Natural killer cell (primary cell): ENCODE results near the gene ZC3HAV1. TPM values are rescaled to one million over a fixed set of nuclear protein-coding genes. Genes with fewer than 3 reads are reported as not detected.
A peak's percentile ranks its signal among the peaks of the same experiment; 100 is the strongest.

Experiments used
- ATAC-seq, 3 donors: fragments of 150-1000 bp in 2 of 3; fragments of 200-7000 bp in 1 of 3; cut with Tn5 transposase; 1 replicate in 1 of 3; 2 replicates in 2 of 3; pipeline ENCODE4 v1.10.0; 2021; ENCODE audit warnings: mild to moderate bottlenecking in 2 of 3, moderate library complexity in 2 of 3
- DNase-seq, 2 donors: peaks; one replicate each; pipeline versions ENCODE4 v3.0.0 to v3.0.0-alpha.2; 2013 to 2021; ENCODE audit warnings: mixed read lengths in 1 of 2
- H3K27ac ChIP-seq: one replicate; pipeline ENCODE4 v1.5.1; 2013; ENCODE audit warnings: mild to moderate bottlenecking, low read length
- H3K27me3 ChIP-seq: one replicate; pipeline ENCODE4 v1.6.1; 2013; ENCODE audit warnings: low read length; ENCODE audit not compliant: control insufficient read depth, insufficient read depth
- H3K36me3 ChIP-seq: one replicate; pipeline ENCODE4 v1.6.1; 2013; ENCODE audit warnings: low read length; ENCODE audit not compliant: control insufficient read depth, insufficient read depth
- H3K4me1 ChIP-seq: one replicate; pipeline ENCODE4 v1.6.1; 2013; ENCODE audit warnings: low read length; ENCODE audit not compliant: control insufficient read depth, insufficient read depth
- H3K4me3 ChIP-seq: one replicate; pipeline ENCODE4 v1.5.1; 2013; ENCODE audit warnings: low read length
- H3K9me3 ChIP-seq: one replicate; pipeline ENCODE4 v1.6.1; 2013; ENCODE audit warnings: low read length; ENCODE audit not compliant: control insufficient read depth, insufficient read depth
- H3K27ac Mint-ChIP-seq, 2 donors: one replicate each; pipeline ENCODE4 v1.8.0; 2022; ENCODE audit warnings: mild to moderate bottlenecking in 2 of 2, mixed read lengths in 2 of 2, moderate library complexity in 1 of 2
- H3K27me3 Mint-ChIP-seq, 2 donors: one replicate each; pipeline ENCODE4 v1.8.0; 2022; ENCODE audit warnings: low read depth in 2 of 2, mixed read lengths in 2 of 2
- H3K36me3 Mint-ChIP-seq: one replicate; pipeline ENCODE4 v1.8.0; 2022; ENCODE audit warnings: mixed read lengths
- H3K4me1 Mint-ChIP-seq, 2 donors: one replicate each; pipeline ENCODE4 v1.8.0; 2022; ENCODE audit warnings: mixed read lengths in 2 of 2
- H3K4me3 Mint-ChIP-seq: one replicate; pipeline ENCODE4 v1.8.0; 2022; ENCODE audit warnings: mild to moderate bottlenecking, moderate library complexity, mixed read lengths
- H3K9me3 Mint-ChIP-seq, 2 donors: one replicate each; pipeline ENCODE4 v1.8.0; 2022; ENCODE audit warnings: mixed read lengths in 2 of 2
- WGBS: methylation state at CpG from one replicate; pipeline ENCODE4 v1.1.7; 2013; ENCODE audit warnings: missing lambda C conversion rate; ENCODE audit not compliant: insufficient coverage; 5-methylcytosine and 5-hydroxymethylcytosine counted together
- intact Hi-C: fragments of 100-400 bp; cut with micrococcal nuclease; formaldehyde crosslinking; loops from one replicate; pipeline ENCODE4 v1.14.2; 2022
- total RNA-seq, 4 donors: library from RNA; stranded (reverse); fragments of 120-200 nt in 1 of 4; gene quantifications; one replicate each; pipeline versions ENCODE4 v1.2.3 to v1.2.4, GENCODE V29; 2013 to 2022
- TF ChIP-seq, protein P1 (sequence below): fragments of 200-600 bp; IDR thresholded peaks from one replicate; pipeline ENCODE4 v1.8.0; 2022; ENCODE audit warnings: antibody characterized with exemption

Gene ZC3HAV1
- total RNA-seq, 3 donors from 2014 or later (not counting 1 experiment from before 2014, with no cell fraction given) = 129 to 153 (median 137) TPM

DNA sequence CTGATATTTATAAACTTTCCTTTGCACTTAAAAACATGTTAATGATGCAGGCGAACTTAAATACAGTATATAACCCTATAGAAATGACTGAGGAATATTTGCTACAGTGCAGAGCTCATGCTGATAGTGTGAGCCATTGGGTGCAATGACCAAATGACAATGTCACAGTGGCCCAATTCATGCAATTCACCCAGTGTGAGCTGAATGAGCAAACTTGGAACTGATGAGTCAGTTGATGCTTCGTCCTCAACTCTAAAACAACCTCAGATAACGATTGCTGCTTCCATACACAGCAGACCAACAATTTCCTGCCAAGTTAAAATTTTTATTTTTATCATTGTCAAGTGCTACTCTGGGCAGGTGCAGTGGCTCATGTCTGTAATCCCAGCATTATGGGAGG, 61.5 kb downstream of the ZC3HAV1 start:
- 71% methylated on average over 1 of the region's 3 CpGs for WGBS
- no peaks in the 10 kb centered on the region for H3K27me3 ChIP-seq
- peak overlapping the region in 1 of 2 donors; percentile 50 for H3K27ac Mint-ChIP-seq
- peaks cover 68% of the 10 kb centered on the region for H3K36me3 ChIP-seq
- H3K9me3 Mint-ChIP-seq = no peaks in the 10 kb centered on the region
- peaks cover 43 to 46% of the 10 kb centered on the region in 2 donors for H3K4me1 Mint-ChIP-seq
- H3K27ac ChIP-seq = no peak overlapping the region
- H3K4me1 ChIP-seq = peaks cover 13% of the 10 kb centered on the region
- intact Hi-C loops = no loop called here
- DNase-seq (no peak), ATAC-seq (peak in 1 of 3 donors; percentile 48)
- H3K4me3 Mint-ChIP-seq = no peak overlapping the region
- no peak overlapping the region for H3K4me3 ChIP-seq
- H3K9me3 ChIP-seq = no peaks in the 10 kb centered on the region
- H3K36me3 Mint-ChIP-seq = peaks cover 27% of the 10 kb centered on the region
- TF ChIP-seq, protein P1, sequence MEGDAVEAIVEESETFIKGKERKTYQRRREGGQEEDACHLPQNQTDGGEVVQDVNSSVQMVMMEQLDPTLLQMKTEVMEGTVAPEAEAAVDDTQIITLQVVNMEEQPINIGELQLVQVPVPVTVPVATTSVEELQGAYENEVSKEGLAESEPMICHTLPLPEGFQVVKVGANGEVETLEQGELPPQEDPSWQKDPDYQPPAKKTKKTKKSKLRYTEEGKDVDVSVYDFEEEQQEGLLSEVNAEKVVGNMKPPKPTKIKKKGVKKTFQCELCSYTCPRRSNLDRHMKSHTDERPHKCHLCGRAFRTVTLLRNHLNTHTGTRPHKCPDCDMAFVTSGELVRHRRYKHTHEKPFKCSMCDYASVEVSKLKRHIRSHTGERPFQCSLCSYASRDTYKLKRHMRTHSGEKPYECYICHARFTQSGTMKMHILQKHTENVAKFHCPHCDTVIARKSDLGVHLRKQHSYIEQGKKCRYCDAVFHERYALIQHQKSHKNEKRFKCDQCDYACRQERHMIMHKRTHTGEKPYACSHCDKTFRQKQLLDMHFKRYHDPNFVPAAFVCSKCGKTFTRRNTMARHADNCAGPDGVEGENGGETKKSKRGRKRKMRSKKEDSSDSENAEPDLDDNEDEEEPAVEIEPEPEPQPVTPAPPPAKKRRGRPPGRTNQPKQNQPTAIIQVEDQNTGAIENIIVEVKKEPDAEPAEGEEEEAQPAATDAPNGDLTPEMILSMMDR = no peak
- no peaks in the 10 kb centered on the region for H3K27me3 Mint-ChIP-seq

DNA sequence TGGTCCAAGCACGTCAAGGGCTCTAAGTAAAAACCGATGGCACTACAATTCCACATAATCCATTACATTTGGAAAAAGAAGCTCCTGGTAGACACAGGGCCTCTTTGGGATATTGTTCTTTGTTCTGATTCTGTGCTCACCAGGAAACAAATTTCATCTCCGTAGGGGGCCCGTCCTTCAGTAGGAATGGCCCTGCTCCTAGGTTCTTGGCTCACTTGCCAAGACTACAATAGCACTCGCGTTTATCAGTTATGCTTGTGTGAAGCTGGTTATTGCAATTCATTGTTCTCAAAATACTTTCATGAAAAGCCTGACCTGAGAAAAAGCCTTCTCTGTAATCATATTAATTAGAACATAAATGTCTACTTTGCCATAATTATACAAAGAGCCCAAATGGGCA, 63.4 kb downstream of the ZC3HAV1 start:
- 97% methylated on average over 5 of the region's 6 CpGs for WGBS
- Histone ChIP-seq H3K36me3 (peaks cover 56% of the 10 kb centered on the region), H3K4me3 (no peak overlapping the region), H3K27me3 (no peaks in the 10 kb centered on the region), H3K9me3 (no peaks in the 10 kb centered on the region), H3K27ac (no peak overlapping the region), H3K4me1 (peaks cover 17% of the 10 kb centered on the region)
- Mint-ChIP-seq H3K27ac (peak overlapping the region; percentile 86 to 91), H3K36me3 (peaks cover 22% of the 10 kb centered on the region), H3K9me3 (no peaks in the 10 kb centered on the region), H3K4me3 (no peak overlapping the region), H3K27me3 (no peaks in the 10 kb centered on the region), H3K4me1 (peaks cover 51 to 56% of the 10 kb centered on the region in 2 donors)
- ATAC-seq = no peak
- intact Hi-C loops = no loop called here
- TF ChIP-seq, protein P1 = no peak
- no peak for DNase-seq

DNA sequence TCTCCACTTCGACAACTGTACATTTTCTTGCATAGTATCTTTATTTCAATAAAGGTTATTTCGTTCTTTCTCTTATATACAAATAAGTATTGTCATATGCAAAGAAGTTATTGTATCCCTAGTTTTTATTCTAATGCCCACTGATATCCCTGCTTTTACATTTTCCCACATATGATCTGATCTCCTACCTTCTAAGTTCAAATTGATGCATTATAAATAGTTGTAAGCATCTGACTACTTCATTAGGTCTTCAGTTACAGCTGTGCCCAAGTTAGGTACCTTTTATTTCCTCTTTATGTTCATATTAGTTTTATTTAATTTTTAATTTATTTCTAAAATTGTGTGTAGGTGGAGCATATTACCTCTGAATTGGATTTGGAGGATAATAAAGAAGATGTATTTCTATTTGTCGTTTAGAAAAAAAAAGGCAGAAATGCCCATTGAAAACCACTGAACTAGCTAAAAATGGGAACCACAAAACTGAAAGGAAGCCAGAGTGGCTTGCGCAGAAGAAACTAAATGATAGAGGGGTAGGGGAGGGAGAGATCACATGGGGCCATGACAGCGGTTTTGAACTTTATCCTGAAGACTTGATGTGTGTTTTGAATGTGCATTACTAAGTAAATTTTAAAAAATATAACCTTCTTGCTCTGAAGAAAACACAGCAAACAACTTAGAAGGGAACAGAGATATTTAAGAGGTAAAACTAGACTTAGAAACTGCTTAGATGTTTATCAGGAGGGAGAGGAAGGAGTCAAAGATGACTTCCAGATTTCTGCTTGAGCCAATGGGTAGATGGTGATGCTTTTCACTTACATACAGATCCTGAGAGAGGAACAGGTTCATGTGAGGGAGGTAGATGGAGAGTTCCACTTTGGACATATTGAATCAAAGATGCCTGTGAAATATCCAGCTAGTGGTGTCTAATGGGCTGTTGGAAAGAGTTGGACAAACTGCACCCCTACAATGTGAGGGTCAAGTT, 64.4 kb downstream of the ZC3HAV1 start:
- 4% methylated on average over 2 of the region's 5 CpGs for WGBS
- DNase-seq = peak in 1 of 2 donors; percentile 59
- Histone ChIP-seq H3K4me3 (no peak overlapping the region), H3K27me3 (no peaks in the 10 kb centered on the region), H3K9me3 (no peaks in the 10 kb centered on the region), H3K4me1 (peaks cover 17% of the 10 kb centered on the region), H3K27ac (no peak overlapping the region), H3K36me3 (peaks cover 46% of the 10 kb centered on the region)
- peak overlapping the region; percentile 86 to 91 for H3K27ac Mint-ChIP-seq
- no peaks in the 10 kb centered on the region for H3K27me3 Mint-ChIP-seq
- peak in 1 of 3 donors; percentile 44 for ATAC-seq
- H3K36me3 Mint-ChIP-seq = peaks cover 22% of the 10 kb centered on the region
- intact Hi-C loops = loop anchor here (1.0 kb wide), 2 partner anchors 26 to 30 kb away; no protein-coding TSS in a partner anchor
- TF ChIP-seq, protein P1 = no peak
- H3K4me3 Mint-ChIP-seq = peak overlapping the region; percentile 88
- no peaks in the 10 kb centered on the region for H3K9me3 Mint-ChIP-seq
- peaks cover 54 to 65% of the 10 kb centered on the region in 2 donors for H3K4me1 Mint-ChIP-seq
